DMS79 treated with DMSO at 0.1 percent for 48 hours (cell line): ENCODE data around the gene FBN1.

Experiments used
- DNase-seq: peaks from one replicate; lab custom pipeline; 2025; lab: John Stamatoyannopoulos, UW

FBN1 gene

GRCh38 chr15:48645558-48646330 lies at the start of gene FBN1:
Gene FBN1 (minus strand): TSS chr15:48645709. CDS start chr15:48644769, 940 bp downstream.
- DNase-seq: no peak

- no peak for DNase-seq
Measured at GRCh38 chr15:48693484-48693883, 48.0 kb upstream of the FBN1 start.

- no peak for DNase-seq
Measured at GRCh38 chr15:48688493-48688892, 43.0 kb upstream of the FBN1 start.

- no peak for DNase-seq
Measured at GRCh38 chr15:48683991-48684765, 38.7 kb upstream of the FBN1 start.

- no peak for DNase-seq
Measured at GRCh38 chr15:48682942-48683651, 37.6 kb upstream of the FBN1 start.

- DNase-seq: no peak
Measured at GRCh38 chr15:48681353-48681752, 35.8 kb upstream of the FBN1 start.

- DNase-seq: no peak
Measured at GRCh38 chr15:48680841-48681240, 35.3 kb upstream of the FBN1 start.

- no peak for DNase-seq
Measured at GRCh38 chr15:48679952-48680351, 34.4 kb upstream of the FBN1 start.

GRCh38 chr15:48678851-48679250 lies 33.3 kb upstream of the FBN1 start:
- no peak for DNase-seq

- no peak for DNase-seq
Measured at GRCh38 chr15:48677821-48678220, 32.3 kb upstream of the FBN1 start.

- no peak for DNase-seq
Measured at GRCh38 chr15:48675436-48675835, 29.9 kb upstream of the FBN1 start.

GRCh38 chr15:48674876-48675275 lies 29.4 kb upstream of the FBN1 start:
- no peak for DNase-seq

GRCh38 chr15:48672206-48672605 lies 26.7 kb upstream of the FBN1 start:
- no peak for DNase-seq

- DNase-seq: no peak
Measured at GRCh38 chr15:48671103-48672022, 25.9 kb upstream of the FBN1 start.

- DNase-seq: no peak
Measured at GRCh38 chr15:48667701-48668100, 22.2 kb upstream of the FBN1 start.

GRCh38 chr15:48664436-48664835 lies 18.9 kb upstream of the FBN1 start:
- DNase-seq: no peak

- DNase-seq: no peak
Measured at GRCh38 chr15:48657950-48658591, 12.6 kb upstream of the FBN1 start.

- DNase-seq: no peak
Measured at GRCh38 chr15:48654801-48655200, 9.3 kb upstream of the FBN1 start.

GRCh38 chr15:48653913-48654670 lies 8.6 kb upstream of the FBN1 start:
- no peak for DNase-seq

- DNase-seq: no peak
Measured at GRCh38 chr15:48653216-48653615, 7.7 kb upstream of the FBN1 start.
